OCI-LY3 (cell line): ENCODE results near the gene NUDT12.

Experiments used
- CTCF ChIP-seq: fragments of 200-600, 300-600 bp; sonication (generic); IDR thresholded peaks from 2 replicates; pipeline ENCODE4 v1.5.1; 2014; ENCODE audit warnings: antibody characterized with exemption, low read length, low read depth
- EZH2phosphoT487 ChIP-seq: fragments of 200-600 bp; shearing (Covaris generic); IDR thresholded peaks from 2 replicates; pipeline ENCODE4 v1.6.1; 2018; ENCODE audit warnings: antibody characterized with exemption, mixed run types, low read depth

DNA sequence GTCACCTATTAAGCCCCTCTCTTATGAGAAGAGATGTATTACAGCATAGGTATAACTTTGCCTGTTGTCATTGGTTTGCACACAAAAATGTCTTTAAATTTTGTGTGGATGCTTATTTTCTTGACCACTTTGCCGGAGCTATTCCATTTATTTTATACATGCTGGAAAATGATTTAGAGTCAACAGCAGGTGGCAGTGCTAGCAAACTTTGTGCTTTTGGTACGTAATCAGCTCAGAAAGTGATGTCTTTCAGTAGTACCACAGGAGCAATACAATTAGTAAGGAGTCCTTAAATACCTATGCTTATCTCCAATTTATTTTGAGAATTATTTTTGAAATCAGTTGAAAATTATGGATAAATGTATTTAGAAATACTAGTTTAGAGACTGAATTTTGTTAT lies 19.8 kb upstream of the NUDT12 start:
- peak; percentile 58 for TF ChIP-seq CTCF
- no peak for TF ChIP-seq EZH2phosphoT487
